HepG2 (cell line): ENCODE measurements around the gene SNPH. TPM values are rescaled to one million over a fixed set of nuclear protein-coding genes. Genes with fewer than 3 reads are reported as not detected.
A peak's percentile ranks its signal among the peaks of the same experiment; 100 is the strongest.

ENCODE experiments used
- AGO2 ChIP-seq: fragments of 200-400 bp; formaldehyde crosslinking; optimal IDR thresholded peaks from 2 replicates; pipeline ENCODE3; 2017; ENCODE audit warnings: mild to moderate bottlenecking, low read depth, low read length, moderate library complexity
- ARHGAP35 ChIP-seq: sonication (generic); formaldehyde crosslinking; IDR thresholded peaks from 2 replicates; pipeline ENCODE4 v1.9.0; 2022; ENCODE audit warnings: mild to moderate bottlenecking, inconsistent platforms, moderate library complexity, missing genetic modification reagents, borderline replicate concordance
- CEBPB ChIP-seq: IDR thresholded peaks from 2 replicates; pipeline ENCODE4 v1.6.1; 2011; ENCODE audit warnings: low read depth, low read length, improper control_type of control experiment, borderline replicate concordance
- CENPX ChIP-seq: sonication (generic); formaldehyde crosslinking; IDR thresholded peaks from 2 replicates; pipeline ENCODE4 v1.9.0; 2021; ENCODE audit warnings: mild to moderate bottlenecking, missing genetic modification reagents, moderate library complexity
- GATA4 ChIP-seq: sonication (generic); IDR thresholded peaks from 2 replicates; pipeline ENCODE4 v1.6.1; 2016; ENCODE audit warnings: antibody characterized with exemption, low read depth, borderline replicate concordance
- HNRNPH1 ChIP-seq: fragments of 200-400 bp; formaldehyde crosslinking; optimal IDR thresholded peaks from 2 replicates; pipeline ENCODE3; 2017; ENCODE audit warnings: mild to moderate bottlenecking, low read depth, low read length
- KAT8 ChIP-seq: IDR thresholded peaks from 2 replicates; pipeline ENCODE4 v1.6.1; 2016; ENCODE audit warnings: missing genetic modification reagents, missing compliant biosample characterization
- KLF13 ChIP-seq: sonication (generic); formaldehyde crosslinking; IDR thresholded peaks from 2 replicates; pipeline ENCODE4 v1.4.0; 2020; ENCODE audit warnings: mild to moderate bottlenecking, missing genetic modification reagents
- RNF219 ChIP-seq: sonication (generic); formaldehyde crosslinking; IDR thresholded peaks from 2 replicates; pipeline ENCODE4 v1.5.0; 2020; ENCODE audit warnings: mild to moderate bottlenecking, missing genetic modification reagents
- SRSF9 ChIP-seq: fragments of 200-400 bp; formaldehyde crosslinking; IDR thresholded peaks from 2 replicates; pipeline ENCODE4 v1.6.1; 2018; ENCODE audit warnings: borderline replicate concordance, mild to moderate bottlenecking, low read depth, low read length; ENCODE audit not compliant: insufficient read depth, poor library complexity, severe bottlenecking
- ZNF292 ChIP-seq: sonication (generic); formaldehyde crosslinking; IDR thresholded peaks from 2 replicates; pipeline ENCODE4 v1.8.1; 2022; ENCODE audit warnings: mild to moderate bottlenecking, low read depth, missing genetic modification reagents, borderline replicate concordance
- ZNF329 ChIP-seq: sonication (generic); formaldehyde crosslinking; IDR thresholded peaks from 2 replicates; pipeline ENCODE4 v1.9.0; 2021; ENCODE audit warnings: low read depth, mild to moderate bottlenecking, missing genetic modification reagents
- ZNF333 ChIP-seq: sonication (generic); formaldehyde crosslinking; IDR thresholded peaks from 2 replicates; pipeline ENCODE4 v1.4.0; 2020; ENCODE audit warnings: mild to moderate bottlenecking, missing genetic modification reagents, borderline replicate concordance
- ZNF451 ChIP-seq: sonication (generic); formaldehyde crosslinking; IDR thresholded peaks from 2 replicates; pipeline ENCODE4 v1.5.0; 2020; ENCODE audit warnings: mild to moderate bottlenecking, missing genetic modification reagents
- ZNF546 ChIP-seq: sonication (generic); formaldehyde crosslinking; conservative IDR thresholded peaks from 2 replicates; pipeline ENCODE4 v1.8.1; 2023; ENCODE audit warnings: mild to moderate bottlenecking, missing genetic modification reagents
- ZNF629 ChIP-seq: sonication (generic); formaldehyde crosslinking; conservative IDR thresholded peaks from 2 replicates; pipeline ENCODE4 v1.5.0; 2020; ENCODE audit warnings: missing genetic modification reagents
- ZNF687 ChIP-seq: sonication (generic); formaldehyde crosslinking; IDR thresholded peaks from 2 replicates; pipeline ENCODE4 v1.5.1; 2020; ENCODE audit warnings: mild to moderate bottlenecking, missing genetic modification reagents, moderate library complexity
- ZNF768 ChIP-seq: sonication (generic); formaldehyde crosslinking; IDR thresholded peaks from 2 replicates; pipeline ENCODE4 v1.4.0; 2020; ENCODE audit warnings: missing genetic modification reagents
- ZSCAN25 ChIP-seq: sonication (generic); formaldehyde crosslinking; IDR thresholded peaks from 2 replicates; pipeline ENCODE4 v1.8.0; 2022; ENCODE audit warnings: mild to moderate bottlenecking, missing genetic modification reagents
- ZUFSP ChIP-seq: sonication (generic); formaldehyde crosslinking; IDR thresholded peaks from 2 replicates; pipeline ENCODE4 v1.9.0; 2021; ENCODE audit warnings: missing genetic modification reagents, mild to moderate bottlenecking, borderline replicate concordance
- polyA plus RNA-seq, 8 experiments: library from polyadenylated mRNA; depleted of rRNA in 3 of 8; stranded (reverse) in 7 of 8; unstranded in 1 of 8; fragments of >200 nt; fragmentation: Illumina TruSeq in 4 of 8; extraction: Trizol in 4 of 8; gene quantifications; 2 replicates each; pipeline versions ENCODE4 v1.2.1 to v1.2.3, GENCODE V29; 2011 to 2016; ENCODE audit warnings: low read depth in 4 of 8, missing spikeins in 1 of 8, mixed read lengths in 1 of 8; ENCODE audit not compliant: insufficient read depth in 1 of 8
- total RNA-seq, 5 experiments: library from RNA; depleted of rRNA; stranded (reverse); fragments of >200 nt; fragmentation: Illumina TruSeq; extraction: Trizol; gene quantifications; 2 replicates each; pipeline ENCODE4 v1.2.3, GENCODE V29; 2016; ENCODE audit warnings: low read depth in 1 of 5

The SNPH gene
- total and polyA plus RNA-seq, 2 of the 13 experiments (the other 11 are each of a cell fraction or from before 2014, with no cell fraction given): 0.09 TPM; not detected in 1

DNA sequence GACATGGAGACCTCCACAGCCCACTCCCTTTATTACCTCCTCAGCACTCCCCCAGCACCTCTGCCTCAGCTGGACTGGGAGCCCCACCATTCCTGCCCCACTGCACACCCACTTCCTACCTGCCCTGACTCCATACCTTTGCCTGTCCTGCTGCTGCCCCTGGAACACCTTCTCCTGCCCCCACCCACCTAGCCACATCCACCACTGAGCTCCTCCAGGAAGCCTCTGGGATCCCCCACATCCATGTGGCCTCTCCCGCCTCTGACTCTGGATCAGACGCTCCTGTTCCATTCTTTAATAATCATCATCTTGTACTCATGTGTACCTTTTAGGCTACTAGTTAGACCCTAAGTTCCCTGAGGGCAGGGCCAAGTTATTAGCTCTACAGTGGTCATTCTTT lies 65.0 kb downstream of the SNPH start (continued):
- TF ChIP-seq RNF219 (no peak), AGO2 (no peak), ZNF329 (CRISPR knock-in tag) (no peak), CEBPB (no peak), ZNF292 (no peak), HNRNPH1 (no peak), ZNF546 (0 out of 2 replicates have a peak, but pooled peaks have one; percentile 36), KAT8 (CRISPR knock-in tag) (no peak), SRSF9 (no peak), ZNF768 (CRISPR knock-in tag) (no peak), ZSCAN25 (CRISPR knock-in tag) (no peak), CENPX (CRISPR knock-in tag) (no peak), ZNF333 (CRISPR knock-in tag) (no peak), ZNF451 (0 out of 2 replicates have a peak, but pooled peaks have one; percentile 44), GATA4 (no peak), ZUFSP (CRISPR knock-in tag) (no peak), KLF13 (CRISPR knock-in tag) (no peak), ZNF629 (no peak), ZNF687 (0 out of 2 replicates have a peak, but pooled peaks have one; percentile 10), ARHGAP35 (CRISPR knock-in tag) (no peak)
